ENCODE data around the gene FBXL2.

Gene FBXL2

DNA sequence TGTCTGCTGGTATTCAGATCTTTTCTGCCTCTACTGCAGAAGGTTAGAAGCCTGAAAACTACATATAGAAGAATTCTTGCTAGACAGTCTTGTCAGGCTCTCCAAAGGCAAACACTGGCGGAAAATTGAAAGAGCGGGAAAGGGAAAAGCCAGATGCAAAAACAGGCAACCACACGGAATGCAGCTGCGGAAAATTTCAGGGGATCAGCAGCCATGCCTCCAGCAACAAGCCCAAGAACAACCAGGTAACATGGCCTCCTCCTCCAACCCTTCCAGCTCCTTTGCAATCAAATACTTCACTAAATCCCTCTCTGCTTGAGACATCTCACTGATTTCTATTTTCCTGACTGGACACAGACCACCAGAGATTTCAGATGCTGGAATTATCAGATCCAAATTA is 153.3 kb downstream of the FBXL2 start:
- no peak for DNase-seq

DNA sequence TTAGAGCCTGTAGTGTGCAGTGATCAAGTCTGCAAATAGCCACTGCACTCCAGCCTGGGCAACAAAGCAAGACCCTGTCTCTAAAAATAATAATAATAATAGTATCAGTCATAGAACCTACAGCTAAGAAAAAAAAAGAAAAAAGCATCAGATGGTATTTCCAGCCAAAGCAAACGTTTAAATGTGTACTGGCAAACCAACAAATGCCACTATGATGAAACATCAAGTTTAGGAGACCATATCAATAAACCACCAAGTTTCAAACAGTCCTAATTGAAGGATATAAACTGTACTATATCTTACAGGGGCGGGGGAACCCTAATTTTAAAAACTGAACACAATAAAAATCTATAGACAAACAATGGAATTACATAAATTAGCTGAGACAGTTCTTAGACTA is 156.6 kb downstream of the FBXL2 start:
- no peak for DNase-seq
